Skeletal muscle satellite cell (primary cell): ENCODE results near the gene LRRC4B. TPM values are rescaled to one million over a fixed set of nuclear protein-coding genes. Genes with fewer than 3 reads are reported as not detected.
"Not testable (repeated sequence)": the region's sequence is repeated elsewhere in the genome, so short reads cannot be mapped to it uniquely, and the experiment has no call there.

Source experiments
- H3K27me3 ChIP-seq: 2 replicates; pipeline ENCODE4 v1.7.0; 2013; ENCODE audit warnings: low read length; ENCODE audit not compliant: control insufficient read depth, insufficient read depth
- H3K36me3 ChIP-seq: 2 replicates; pipeline ENCODE4 v1.7.0; 2013; ENCODE audit warnings: mild to moderate bottlenecking, control low read depth, low read length; ENCODE audit not compliant: insufficient read depth
- H3K4me1 ChIP-seq: 2 replicates; pipeline ENCODE4 v1.7.0; 2013; ENCODE audit warnings: low read length; ENCODE audit not compliant: control insufficient read depth, insufficient read depth
- H3K4me2 ChIP-seq: 2 replicates; pipeline ENCODE4 v1.7.0; 2013; ENCODE audit warnings: mild to moderate bottlenecking, low read length
- H3K4me3 ChIP-seq: 2 replicates; pipeline ENCODE4 v1.7.0; 2013; ENCODE audit warnings: low read length
- H3K9ac ChIP-seq: 2 replicates; pipeline ENCODE4 v1.7.0; 2013; ENCODE audit warnings: mild to moderate bottlenecking, low read depth, low read length, moderate library complexity
- H3K9me3 ChIP-seq: replicated peaks from 2 replicates; pipeline ENCODE4 v1.7.0; 2013; ENCODE audit warnings: mild to moderate bottlenecking, control low read depth, low read length
- total RNA-seq: library from RNA; depleted of rRNA; stranded (reverse); fragments of >200 nt; gene quantifications from 2 replicates; pipeline ENCODE4 v1.2.3, GENCODE V29; 2012; rRNA removed

The LRRC4B gene
- total RNA-seq: not detected in 2 replicates

- H3K27me3 ChIP-seq: peaks cover 38% of the 10 kb centered on the region
- H3K9ac ChIP-seq: no peak within 1 kb of the TSS
- H3K36me3 ChIP-seq: no peaks in the 10 kb centered on the region
- no peaks in the 10 kb centered on the region for H3K9me3 ChIP-seq
- no peak within 1 kb of the TSS for H3K4me3 ChIP-seq
- no peaks in the 10 kb centered on the region for H3K4me1 ChIP-seq
- no peak within 1 kb of the TSS for H3K4me2 ChIP-seq
Observed at GRCh38 chr19:50567882-50568727, at the start of gene LRRC4B. TSS of gene LRRC4B (minus strand) at chr19:50568435. CDS start at chr19:50548838, 19,597 bp downstream.

- not testable (repeated sequence) for H3K9ac ChIP-seq, H3K9me3 ChIP-seq, H3K4me3 ChIP-seq, H3K36me3 ChIP-seq, H3K4me2 ChIP-seq, H3K27me3 ChIP-seq, H3K4me1 ChIP-seq
Observed at GRCh38 chr19:50612504-50613404, 44.5 kb upstream of the LRRC4B start.

- Histone ChIP-seq H3K9ac (no peak overlapping the region), H3K36me3 (no peaks in the 10 kb centered on the region), H3K4me1 (no peaks in the 10 kb centered on the region), H3K4me2 (no peak overlapping the region), H3K4me3 (no peak overlapping the region), H3K9me3 (no peaks in the 10 kb centered on the region), H3K27me3 (no peaks in the 10 kb centered on the region)
Observed at GRCh38 chr19:50607874-50608785, 39.9 kb upstream of the LRRC4B start.

- no peak overlapping the region for H3K9ac ChIP-seq
- no peaks in the 10 kb centered on the region for H3K4me1 ChIP-seq
- H3K4me3 ChIP-seq: no peak overlapping the region
- H3K36me3 ChIP-seq: no peaks in the 10 kb centered on the region
- no peak overlapping the region for H3K4me2 ChIP-seq
- H3K9me3 ChIP-seq: no peaks in the 10 kb centered on the region
- no peaks in the 10 kb centered on the region for H3K27me3 ChIP-seq
Observed at GRCh38 chr19:50607388-50607787, 39.2 kb upstream of the LRRC4B start.

GRCh38 chr19:50606059-50606836 lies 38.0 kb upstream of the LRRC4B start:
- H3K36me3 ChIP-seq, H3K27me3 ChIP-seq, H3K9ac ChIP-seq, H3K4me2 ChIP-seq, H3K9me3 ChIP-seq, H3K4me3 ChIP-seq, H3K4me1 ChIP-seq: not testable (repeated sequence)

GRCh38 chr19:50604264-50605073 lies 36.2 kb upstream of the LRRC4B start:
- H3K9me3 ChIP-seq, H3K27me3 ChIP-seq, H3K4me1 ChIP-seq, H3K4me2 ChIP-seq, H3K36me3 ChIP-seq, H3K4me3 ChIP-seq, H3K9ac ChIP-seq: not testable (repeated sequence)

- Histone ChIP-seq H3K36me3 (no peaks in the 10 kb centered on the region), H3K9me3 (no peaks in the 10 kb centered on the region), H3K4me3 (no peak overlapping the region), H3K27me3 (no peaks in the 10 kb centered on the region), H3K9ac (no peak overlapping the region), H3K4me2 (no peak overlapping the region), H3K4me1 (no peaks in the 10 kb centered on the region)
Observed at GRCh38 chr19:50602935-50603334, 34.7 kb upstream of the LRRC4B start.

GRCh38 chr19:50602496-50602895 lies 34.3 kb upstream of the LRRC4B start:
- H3K4me1 ChIP-seq: no peaks in the 10 kb centered on the region
- H3K27me3 ChIP-seq: no peaks in the 10 kb centered on the region
- no peak overlapping the region for H3K4me2 ChIP-seq

GRCh38 chr19:50602089-50602422 lies 33.8 kb upstream of the LRRC4B start:
- H3K4me2 ChIP-seq: no peak overlapping the region
- H3K4me3 ChIP-seq: no peak overlapping the region

More at GRCh38 chr19:50602496-50602895, 34.3 kb upstream of the LRRC4B start:
- H3K9me3 ChIP-seq: no peaks in the 10 kb centered on the region
- H3K36me3 ChIP-seq: no peaks in the 10 kb centered on the region
- no peak overlapping the region for H3K4me3 ChIP-seq
- no peak overlapping the region for H3K9ac ChIP-seq

More at GRCh38 chr19:50602089-50602422, 33.8 kb upstream of the LRRC4B start:
- Histone ChIP-seq H3K9me3 (no peaks in the 10 kb centered on the region), H3K4me1 (no peaks in the 10 kb centered on the region), H3K27me3 (no peaks in the 10 kb centered on the region), H3K9ac (no peak overlapping the region), H3K36me3 (no peaks in the 10 kb centered on the region)
